HepG2 (cell line): ENCODE data around the gene KMT2B. TPM values are rescaled to one million over a fixed set of nuclear protein-coding genes. Genes with fewer than 3 reads are reported as not detected.

ENCODE experiments used
- ATAC-seq: fragments of 200-7000 bp; cut with Tn5 transposase; 3 replicates; pipeline ENCODE4 v1.9.1; 2020; ENCODE audit warnings: mild to moderate bottlenecking, moderate library complexity
- Bru-seq: library from RNA; stranded (reverse); fragments of 400-500 nt; gene quantifications from one replicate; lab custom pipeline; 2021; lab: Mats Ljungman, UMichigan
- BruChase-seq, 2 experiments: library from RNA; stranded (reverse); fragments of 400-500 nt; gene quantifications; one replicate each; lab custom pipeline; 2021; lab: Mats Ljungman, UMichigan
- BruUV-seq: library from RNA; stranded (reverse); fragments of 400-500 nt; replicated peaks from 2 replicates; lab custom pipeline; 2021; lab: Mats Ljungman, UMichigan
- CTCF ChIA-PET: fragments of 300-600 bp; formaldehyde crosslinking; extraction: SDS; loops from one replicate; lab custom pipeline; 2021; ENCODE audit warnings: low total read pairs, inconsistent platforms, low intra/inter-chr PET ratio; lab: Yijun Ruan, JAX
- POLR2A ChIA-PET: fragments of 350-600 bp; sonication (Branson Sonifier 250); formaldehyde crosslinking; loops from one replicate; lab custom pipeline; 2020; ENCODE audit warnings: antibody characterized with exemption, inconsistent platforms; lab: Yijun Ruan, JAX
- DNase-seq: peaks from one replicate; pipeline ENCODE4 v3.0.0-alpha.2; 2015; ENCODE audit warnings: low spot score
- FAIRE-seq: peaks from 3 replicates; lab custom pipeline; 2011; peaks lifted over from hg19 to GRCh38; lab: Jason Lieb, UNC
- H2AFZ ChIP-seq: one replicate; pipeline ENCODE4 v1.6.1; 2011; ENCODE audit warnings: low read length, inconsistent platforms
- H3K27ac ChIP-seq: fragments of 300-600 bp; 3 replicates; pipeline ENCODE4 v1.8.0; 2011; ENCODE audit warnings: mixed run types, mild to moderate bottlenecking, mixed read lengths, low read length, inconsistent platforms; ENCODE audit not compliant: insufficient read depth; ENCODE audit errors: extremely low read length
- H3K27me3 ChIP-seq, 2 experiments: fragments of 200-600 bp in 1 of 2; 2 replicates in 1 of 2; 3 replicates in 1 of 2; pipeline versions ENCODE4 v1.6.0 to v1.8.0; 2011; ENCODE audit warnings: low read length in 2 of 2, mild to moderate bottlenecking in 2 of 2, moderate library complexity in 2 of 2, inconsistent platforms in 1 of 2; ENCODE audit not compliant: insufficient read depth in 2 of 2, control insufficient read depth in 1 of 2
- H3K36me3 ChIP-seq, 2 experiments: fragments of 200-600 bp in 1 of 2; replicated peaks in 1 of 2; 2 replicates in 1 of 2; 3 replicates in 1 of 2; pipeline versions ENCODE4 v1.5.1 to v1.8.0; 2011; ENCODE audit warnings: low read length in 2 of 2, inconsistent platforms in 1 of 2; ENCODE audit not compliant: insufficient read depth in 2 of 2, control insufficient read depth in 1 of 2
- H3K4me1 ChIP-seq: 2 replicates; pipeline ENCODE4 v1.5.1; 2012; ENCODE audit warnings: low read length, inconsistent platforms; ENCODE audit not compliant: insufficient read depth
- H3K4me2 ChIP-seq: 2 replicates; pipeline ENCODE4 v1.6.0; 2011; ENCODE audit warnings: low read depth, low read length, inconsistent platforms
- H3K4me3 ChIP-seq, 3 experiments: fragments of 200-600 bp in 1 of 3; sonication (generic), shearing (Covaris generic) in 1 of 3; replicated peaks in 1 of 3; 2 replicates each; pipeline ENCODE4 v1.5.1; 2011 to 2016; ENCODE audit warnings: low read length in 3 of 3, inconsistent platforms in 2 of 3, low read depth in 2 of 3, mild to moderate bottlenecking in 2 of 3, control low read depth in 1 of 3, mixed read lengths in 1 of 3; ENCODE audit not compliant: insufficient read depth in 1 of 3
- H3K79me2 ChIP-seq: one replicate; pipeline ENCODE4 v1.6.1; 2011; ENCODE audit warnings: low read length, inconsistent platforms; ENCODE audit not compliant: insufficient read depth
- H3K9ac ChIP-seq: 2 replicates; pipeline ENCODE4 v1.6.0; 2011; ENCODE audit warnings: mild to moderate bottlenecking, low read depth, low read length, inconsistent platforms; ENCODE audit not compliant: insufficient read depth
- H3K9me3 ChIP-seq: 2 replicates; pipeline ENCODE4 v1.5.1; 2012; ENCODE audit warnings: mild to moderate bottlenecking, low read length
- H4K20me1 ChIP-seq: 2 replicates; pipeline ENCODE4 v1.6.0; 2011; ENCODE audit warnings: inconsistent platforms, mild to moderate bottlenecking, low read length, moderate library complexity; ENCODE audit not compliant: insufficient read depth
- CHD4 ChIP-seq: fragments of 200-600 bp; sonication (generic); IDR thresholded peaks from 2 replicates; pipeline ENCODE4 v1.7.0; 2017; ENCODE audit warnings: mild to moderate bottlenecking, low read length, borderline replicate concordance
- ETS1 ChIP-seq: sonication (generic); formaldehyde crosslinking; IDR thresholded peaks from 2 replicates; pipeline ENCODE4 v1.4.0; 2020; ENCODE audit warnings: missing genetic modification reagents
- GATAD1 ChIP-seq: IDR thresholded peaks from 2 replicates; pipeline ENCODE4 v1.6.1; 2016; ENCODE audit warnings: missing genetic modification reagents, missing compliant biosample characterization
- GMEB2 ChIP-seq: IDR thresholded peaks from 2 replicates; pipeline ENCODE4 v1.6.1; 2016; ENCODE audit warnings: missing biosample characterization, missing genetic modification reagents, low read depth
- HOXA3 ChIP-seq: sonication (generic); formaldehyde crosslinking; IDR thresholded peaks from 2 replicates; pipeline ENCODE4 v1.5.0; 2020; ENCODE audit warnings: missing genetic modification reagents
- MXD1 ChIP-seq: sonication (generic); formaldehyde crosslinking; IDR thresholded peaks from 2 replicates; pipeline ENCODE4 v1.4.0; 2020; ENCODE audit warnings: mild to moderate bottlenecking, missing genetic modification reagents
- PRPF4 ChIP-seq: fragments of 200-400 bp; formaldehyde crosslinking; IDR thresholded peaks from 2 replicates; pipeline ENCODE4 v1.6.1; 2016; ENCODE audit warnings: low read length, low read depth; ENCODE audit not compliant: poor library complexity, severe bottlenecking
- SYNCRIP ChIP-seq: fragments of 200-400 bp; formaldehyde crosslinking; IDR thresholded peaks from 2 replicates; pipeline ENCODE4 v1.6.1; 2018; ENCODE audit warnings: mild to moderate bottlenecking, low read depth, low read length; ENCODE audit not compliant: insufficient read depth
- YY1 ChIP-seq: IDR thresholded peaks from 2 replicates; pipeline ENCODE4 v1.6.1; 2011; ENCODE audit warnings: low read length, low read depth, moderate library complexity, mild to moderate bottlenecking; ENCODE audit not compliant: insufficient read depth, insufficient replicate concordance
- ZBTB42 ChIP-seq: sonication (generic); formaldehyde crosslinking; IDR thresholded peaks from 2 replicates; pipeline ENCODE4 v1.5.0; 2020; ENCODE audit warnings: mild to moderate bottlenecking, missing genetic modification reagents
- ZFAT ChIP-seq: sonication (generic); formaldehyde crosslinking; conservative IDR thresholded peaks from 2 replicates; pipeline ENCODE4 v1.8.1; 2023; ENCODE audit warnings: missing genetic modification reagents, inconsistent platforms
- ZNF230 ChIP-seq: sonication (generic); formaldehyde crosslinking; IDR thresholded peaks from 2 replicates; pipeline ENCODE4 v1.4.0; 2020; ENCODE audit warnings: mild to moderate bottlenecking, missing genetic modification reagents
- WGBS: methylation state at CpG from one replicate; pipeline ENCODE4 v1.1.6; 2017; ENCODE audit warnings: low lambda C conversion rate; 5-methylcytosine and 5-hydroxymethylcytosine counted together
- in situ Hi-C: cut with HindIII; loops from 2 replicates; pipeline ENCODE4 v1.10.0; 2017; ENCODE audit warnings: low pct_unique_long_range_greater_than_20kb; ENCODE audit not compliant: extremely low pct_ligation_motif_present
- intact Hi-C: fragments of 100-400 bp; cut with micrococcal nuclease; formaldehyde crosslinking; loops from one replicate; pipeline ENCODE4 v1.10.0; 2022; ENCODE audit not compliant: unreplicated experiment
- long read RNA-seq, 2 experiments: library from RNA in 1 of 2; library from polyadenylated mRNA in 1 of 2; stranded (forward) in 1 of 2; unstranded in 1 of 2; transcript quantifications; one replicate each; pipeline ENCODE4 v2.0.0, GENCODE V29; 2019 to 2022
- polyA minus RNA-seq, 3 experiments: library from RNA; depleted of rRNA, polyadenylated mRNA; stranded (reverse); fragments of >200 nt; gene quantifications; 2 replicates each; pipeline ENCODE4 v1.2.3, GENCODE V29; 2011; ENCODE audit warnings: low replicate concordance in 1 of 3
- polyA plus RNA-seq, 8 experiments: library from polyadenylated mRNA; depleted of rRNA in 3 of 8; stranded (reverse) in 7 of 8; unstranded in 1 of 8; fragments of >200 nt; fragmentation: Illumina TruSeq in 4 of 8; extraction: Trizol in 4 of 8; gene quantifications; 2 replicates each; pipeline versions ENCODE4 v1.2.1 to v1.2.3, GENCODE V29; 2011 to 2016; ENCODE audit warnings: low read depth in 4 of 8, missing spikeins in 1 of 8, mixed read lengths in 1 of 8; ENCODE audit not compliant: insufficient read depth in 1 of 8
- total RNA-seq, 5 experiments: library from RNA; depleted of rRNA; stranded (reverse); fragments of >200 nt; fragmentation: Illumina TruSeq; extraction: Trizol; gene quantifications; 2 replicates each; pipeline ENCODE4 v1.2.3, GENCODE V29; 2016; ENCODE audit warnings: low read depth in 1 of 5

Gene KMT2B
- total RNA-seq (2016; rRNA removed; fragmentation: Illumina TruSeq; extraction: Trizol), result 6.2 TPM in 2 replicates
- 2.6 TPM in 2 replicates for total RNA-seq (2016; cell fraction: cytosol; rRNA removed; fragmentation: Illumina TruSeq; extraction: Trizol; ENCODE audit: low read depth)
- 4.4 and 5.3 TPM in 2 replicates for total RNA-seq (2016; cell fraction: insoluble cytoplasmic fraction; rRNA removed; fragmentation: Illumina TruSeq; extraction: Trizol)
- total RNA-seq (2016; cell fraction: membrane; rRNA removed; fragmentation: Illumina TruSeq; extraction: Trizol), result 3.8 and 4.1 TPM in 2 replicates
- total RNA-seq (2016; cell fraction: nucleus; rRNA removed; fragmentation: Illumina TruSeq; extraction: Trizol), result 14.7 and 15.4 TPM in 2 replicates
- polyA plus RNA-seq (2011; rRNA removed), result 16.9 and 19.2 TPM in 2 replicates
- 9.3 and 10.9 TPM in 2 replicates for polyA plus RNA-seq (2011; cell fraction: cytosol; rRNA removed)
- 113 and 130 TPM in 2 replicates for polyA plus RNA-seq (2011; cell fraction: nucleus; rRNA removed)
- polyA plus RNA-seq (2012), result 20.4 and 30.9 TPM in 2 replicates
- 2.5 and 3.0 TPM in 2 replicates for polyA plus RNA-seq (2016; cell fraction: cytosol; fragmentation: Illumina TruSeq; extraction: Trizol; ENCODE audit: low read depth)
- polyA plus RNA-seq (2016; cell fraction: insoluble cytoplasmic fraction; fragmentation: Illumina TruSeq; extraction: Trizol; ENCODE audit: low read depth), result 10.8 and 11.6 TPM in 2 replicates
- 5.5 and 6.5 TPM in 2 replicates for polyA plus RNA-seq (2016; cell fraction: membrane; fragmentation: Illumina TruSeq; extraction: Trizol; ENCODE audit: low read depth)
- polyA plus RNA-seq (2016; cell fraction: nucleus; fragmentation: Illumina TruSeq; extraction: Trizol; ENCODE audit: insufficient read depth, low read depth), result 69.3 and 89.2 TPM in 2 replicates
- 11.1 and 11.4 TPM in 2 replicates for polyA minus RNA-seq (2011; rRNA and poly(A)+ RNA removed; ENCODE audit: low replicate concordance)
- 4.3 and 4.4 TPM in 2 replicates for polyA minus RNA-seq (2011; cell fraction: cytosol; rRNA and poly(A)+ RNA removed)
- 13.3 and 13.6 TPM in 2 replicates for polyA minus RNA-seq (2011; cell fraction: nucleus; rRNA and poly(A)+ RNA removed)
- Bru-seq, nascent RNA, result percentile 69 among the genes with signal in this experiment
- BruChase-seq, experiment 1, labeled RNA remaining after a 6-hour chase, result percentile 94 among the genes with signal in this experiment
- percentile 86 among the genes with signal in this experiment for BruChase-seq, experiment 2, labeled RNA remaining after a 2-hour chase
- long read RNA-seq, experiment 1, partial matches to known transcripts, result 3 of 5 reads
- long read RNA-seq, experiment 1, other reads (novel, unspliced or antisense), result 0 of 5 reads
- long read RNA-seq, experiment 2, full-length matches to known transcripts, result 1 of 45 reads
- long read RNA-seq, experiment 2, partial matches to known transcripts, result 33 of 45 reads
- long read RNA-seq, experiment 2, other reads (novel, unspliced or antisense), result 11 of 45 reads

- ChIA-PET CTCF (interaction anchor here (1.2 to 7.0 kb wide), 6 partner anchors 16 to 214 kb away, joined by 3 to 201 read pairs (median 8); no protein-coding TSS in a partner anchor), POLR2A (interaction anchor here (2.0 to 4.6 kb wide), 3 partner anchors 21 to 30 kb away, joined by 11 to 69 read pairs (median 19); partner anchors contain the start of genes LIN37, PSENEN and U2AF1L4)
- ATAC-seq (no peak), DNase-seq (no peak), FAIRE-seq (no peak)
- peak within 1 kb of the TSS; percentile 88 for H3K9ac ChIP-seq
- peaks cover 10 to 23% of the 10 kb centered on the region in 2 experiments for H3K36me3 ChIP-seq
- in situ Hi-C loops (loop anchor here (5.0 kb wide), 1 partner anchor 171 kb away; the partner anchor contains the start of gene TMEM147), intact Hi-C loops (loop anchor here (1.0 to 2.0 kb wide), 2 partner anchors 23 to 169 kb away; no protein-coding TSS in a partner anchor)
- peak within 1 kb of the TSS; percentile 12 for H2AFZ ChIP-seq
- no TSS peak for BruUV-seq
- H4K20me1 ChIP-seq, result peaks cover 8% of the 10 kb centered on the region
- H3K79me2 ChIP-seq, result peaks cover 21% of the 10 kb centered on the region
- no peaks in the 10 kb centered on the region for H3K9me3 ChIP-seq
- H3K27me3 ChIP-seq, result no peaks in the 10 kb centered on the region
- WGBS, result 2% methylated on average over 10 of the region's 109 CpGs
- H3K27ac ChIP-seq, result peak within 1 kb of the TSS; percentile 78
- H3K4me1 ChIP-seq, result peaks cover 34% of the 10 kb centered on the region
- peak within 1 kb of the TSS; percentile 93 to 99 (median 97) for H3K4me3 ChIP-seq
- peak within 1 kb of the TSS; percentile 96 for H3K4me2 ChIP-seq
- no peak for TF ChIP-seq PRPF4
- TF ChIP-seq MXD1, result no peak
- no peak for TF ChIP-seq ZBTB42
- peak; percentile 31 for TF ChIP-seq GMEB2 (CRISPR knock-in tag)
- TF ChIP-seq ZNF230 (CRISPR knock-in tag), result no peak
- TF ChIP-seq HOXA3 (CRISPR knock-in tag), result peak; percentile 53; the same call in 1 of the 2 replicates
- peak; percentile 17; the same call in 1 of the 2 replicates for TF ChIP-seq GATAD1
- 0 out of 2 replicates have a peak, but pooled peaks have one; percentile 4 for TF ChIP-seq ETS1 (CRISPR knock-in tag)
- TF ChIP-seq ZFAT (CRISPR knock-in tag), result 0 out of 2 replicates have a peak, but pooled peaks have one; percentile 18
- TF ChIP-seq YY1, result peak; percentile 69
- no peak for TF ChIP-seq CHD4
- TF ChIP-seq SYNCRIP, result no peak
These were observed at the start of gene KMT2B for GRCh38 chr19:35717665-35718344. KMT2B (plus strand) TSS chr19:35718003; CDS start chr19:35718019, 16 bp downstream.
